K562 (cell line): ENCODE results near the gene AP3S1. TPM values are rescaled to one million over a fixed set of nuclear protein-coding genes. Genes with fewer than 3 reads are reported as not detected.

Source experiments
- BCLAF1 ChIP-seq, 2 experiments: fragments of 450-650 bp in 1 of 2; IDR thresholded peaks; 2 replicates each; pipeline ENCODE4 v1.6.1; 2011 to 2017; ENCODE audit warnings: low read depth in 2 of 2, antibody characterized with exemption in 1 of 2, borderline replicate concordance in 1 of 2, low read length in 1 of 2, mild to moderate bottlenecking in 1 of 2, mixed read lengths in 1 of 2; ENCODE audit not compliant: control insufficient read depth in 1 of 2
- DNMT1 ChIP-seq: fragments of 450-650 bp; IDR thresholded peaks from 2 replicates; pipeline ENCODE4 v1.6.1; 2016; ENCODE audit warnings: antibody characterized with exemption, mild to moderate bottlenecking
- DPF2 ChIP-seq: fragments of 450-650 bp; IDR thresholded peaks from 2 replicates; pipeline ENCODE4 v1.6.1; 2016
- HEY1 ChIP-seq: fragments of 250-450 bp; sonication (Bioruptor Pico); IDR thresholded peaks from 2 replicates; pipeline ENCODE4 v1.5.0; 2020; ENCODE audit warnings: mild to moderate bottlenecking, moderate library complexity, borderline replicate concordance
- IRF2 ChIP-seq: sonication (generic); formaldehyde crosslinking; IDR thresholded peaks from 2 replicates; pipeline ENCODE4 v1.8.1; 2022; ENCODE audit warnings: mild to moderate bottlenecking, missing genetic modification reagents
- NCOA4 ChIP-seq: fragments of 450-650 bp; IDR thresholded peaks from 2 replicates; pipeline ENCODE4 v1.6.1; 2018; ENCODE audit warnings: mild to moderate bottlenecking; ENCODE audit not compliant: partially characterized antibody
- PML ChIP-seq: IDR thresholded peaks from 2 replicates; pipeline ENCODE4 v1.6.1; 2012; ENCODE audit warnings: low read length, inconsistent platforms
- PRPF4 ChIP-seq: fragments of 200-400 bp; formaldehyde crosslinking; IDR thresholded peaks from one replicate; pipeline ENCODE4 v1.6.1; 2017; ENCODE audit warnings: low read length, low read depth, mild to moderate bottlenecking; ENCODE audit not compliant: insufficient read depth, poor library complexity, severe bottlenecking
- U2AF2 ChIP-seq: fragments of 200-400 bp; formaldehyde crosslinking; optimal IDR thresholded peaks from 2 replicates; pipeline ENCODE3; 2017; ENCODE audit warnings: low read depth, mild to moderate bottlenecking, low read length
- ZNF146 ChIP-seq: IDR thresholded peaks from one replicate; pipeline ENCODE4 v1.6.1; 2018; ENCODE audit warnings: missing compliant biosample characterization; ENCODE audit not compliant: unreplicated experiment
- ZNF518B ChIP-seq: fragments of 250-450 bp; sonication (Bioruptor Pico); IDR thresholded peaks from 2 replicates; pipeline ENCODE4 v1.5.0; 2021; ENCODE audit warnings: mild to moderate bottlenecking, moderate library complexity
- ZNF830 ChIP-seq: fragments of 250-450 bp; sonication (Bioruptor Pico); IDR thresholded peaks from 2 replicates; pipeline ENCODE4 v1.5.0; 2021; ENCODE audit warnings: mild to moderate bottlenecking
- polyA plus RNA-seq, 8 experiments: library from polyadenylated mRNA; depleted of rRNA in 4 of 8; stranded (reverse) in 5 of 8; unstranded in 3 of 8; fragments of >200 nt; fragmentation: Nextera tagmentation in 2 of 8; fragmentation: Illumina TruSeq in 1 of 8; extraction: Ambion mirVana in 2 of 8; extraction: Trizol in 1 of 8; gene quantifications; 2 replicates each; pipeline versions ENCODE4 v1.2.1 to v1.2.3, GENCODE V29; 2011 to 2014; ENCODE audit warnings: inconsistent platforms in 1 of 8, missing spikeins in 1 of 8
- total RNA-seq, 7 experiments: library from RNA; depleted of rRNA in 6 of 7; stranded (reverse); fragments of >200 nt in 6 of 7; fragmentation: Illumina TruSeq in 2 of 7; extraction: Trizol in 2 of 7; gene quantifications; 2 replicates each; pipeline versions ENCODE4 v1.2.1 to v1.2.3, GENCODE V29; 2011 to 2021; ENCODE audit warnings: low replicate concordance in 1 of 7
- TF ChIP-seq, protein P1 (sequence below): fragments of 450-650 bp; IDR thresholded peaks from 2 replicates; pipeline ENCODE4 v1.6.1; 2016; ENCODE audit warnings: low read depth, mild to moderate bottlenecking, moderate library complexity
- TF ChIP-seq, protein P2 (sequence below): IDR thresholded peaks from 3 replicates; pipeline ENCODE4 v1.6.1; 2011; ENCODE audit warnings: borderline replicate concordance, mild to moderate bottlenecking, moderate library complexity; ENCODE audit not compliant: insufficient read length; ENCODE audit errors: extremely low read depth
- TF ChIP-seq, protein P3 (sequence below): IDR thresholded peaks from 2 replicates; pipeline ENCODE4 v1.6.1; 2016; ENCODE audit warnings: missing genetic modification characterization, missing compliant biosample characterization

Gene AP3S1
- total and polyA plus RNA-seq, 9 of the 15 experiments (the other 6 are each of a cell fraction or from before 2014, with no cell fraction given) = 46.1 to 106 (median 67.3) TPM

- TF ChIP-seq NCOA4 (no peak), PML (peak; percentile 88), IRF2 (no peak), DNMT1 (no peak), PRPF4 (no peak), U2AF2 (no peak), ZNF146 (no peak), HEY1 (no peak), ZNF830 (CRISPR knock-in tag) (no peak), DPF2 (peak; percentile 38; the same call in 1 of the 2 replicates), BCLAF1 (IDR thresholded peaks at IDR 0.05; ENCODE audit: borderline replicate concordance in 1 of 2, control insufficient read depth in 1 of 2, low read depth in 2 of 2, low read length in 1 of 2) (peak in 1 of 2 experiments; percentile 71; a peak in 1 of 4 replicates), ZNF518B (CRISPR knock-in tag) (no peak)
- TF ChIP-seq, protein P1, sequence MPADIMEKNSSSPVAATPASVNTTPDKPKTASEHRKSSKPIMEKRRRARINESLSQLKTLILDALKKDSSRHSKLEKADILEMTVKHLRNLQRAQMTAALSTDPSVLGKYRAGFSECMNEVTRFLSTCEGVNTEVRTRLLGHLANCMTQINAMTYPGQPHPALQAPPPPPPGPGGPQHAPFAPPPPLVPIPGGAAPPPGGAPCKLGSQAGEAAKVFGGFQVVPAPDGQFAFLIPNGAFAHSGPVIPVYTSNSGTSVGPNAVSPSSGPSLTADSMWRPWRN = peak; percentile 67; the same call in 1 of the 2 replicates
- TF ChIP-seq, protein P2, sequence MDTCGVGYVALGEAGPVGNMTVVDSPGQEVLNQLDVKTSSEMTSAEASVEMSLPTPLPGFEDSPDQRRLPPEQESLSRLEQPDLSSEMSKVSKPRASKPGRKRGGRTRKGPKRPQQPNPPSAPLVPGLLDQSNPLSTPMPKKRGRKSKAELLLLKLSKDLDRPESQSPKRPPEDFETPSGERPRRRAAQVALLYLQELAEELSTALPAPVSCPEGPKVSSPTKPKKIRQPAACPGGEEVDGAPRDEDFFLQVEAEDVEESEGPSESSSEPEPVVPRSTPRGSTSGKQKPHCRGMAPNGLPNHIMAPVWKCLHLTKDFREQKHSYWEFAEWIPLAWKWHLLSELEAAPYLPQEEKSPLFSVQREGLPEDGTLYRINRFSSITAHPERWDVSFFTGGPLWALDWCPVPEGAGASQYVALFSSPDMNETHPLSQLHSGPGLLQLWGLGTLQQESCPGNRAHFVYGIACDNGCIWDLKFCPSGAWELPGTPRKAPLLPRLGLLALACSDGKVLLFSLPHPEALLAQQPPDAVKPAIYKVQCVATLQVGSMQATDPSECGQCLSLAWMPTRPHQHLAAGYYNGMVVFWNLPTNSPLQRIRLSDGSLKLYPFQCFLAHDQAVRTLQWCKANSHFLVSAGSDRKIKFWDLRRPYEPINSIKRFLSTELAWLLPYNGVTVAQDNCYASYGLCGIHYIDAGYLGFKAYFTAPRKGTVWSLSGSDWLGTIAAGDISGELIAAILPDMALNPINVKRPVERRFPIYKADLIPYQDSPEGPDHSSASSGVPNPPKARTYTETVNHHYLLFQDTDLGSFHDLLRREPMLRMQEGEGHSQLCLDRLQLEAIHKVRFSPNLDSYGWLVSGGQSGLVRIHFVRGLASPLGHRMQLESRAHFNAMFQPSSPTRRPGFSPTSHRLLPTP = no peak
- TF ChIP-seq, protein P3, sequence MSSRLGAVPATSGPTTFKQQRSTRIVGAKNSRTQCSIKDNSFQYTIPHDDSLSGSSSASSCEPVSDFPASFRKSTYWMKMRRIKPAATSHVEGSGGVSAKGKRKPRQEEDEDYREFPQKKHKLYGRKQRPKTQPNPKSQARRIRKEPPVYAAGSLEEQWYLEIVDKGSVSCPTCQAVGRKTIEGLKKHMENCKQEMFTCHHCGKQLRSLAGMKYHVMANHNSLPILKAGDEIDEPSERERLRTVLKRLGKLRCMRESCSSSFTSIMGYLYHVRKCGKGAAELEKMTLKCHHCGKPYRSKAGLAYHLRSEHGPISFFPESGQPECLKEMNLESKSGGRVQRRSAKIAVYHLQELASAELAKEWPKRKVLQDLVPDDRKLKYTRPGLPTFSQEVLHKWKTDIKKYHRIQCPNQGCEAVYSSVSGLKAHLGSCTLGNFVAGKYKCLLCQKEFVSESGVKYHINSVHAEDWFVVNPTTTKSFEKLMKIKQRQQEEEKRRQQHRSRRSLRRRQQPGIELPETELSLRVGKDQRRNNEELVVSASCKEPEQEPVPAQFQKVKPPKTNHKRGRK (tag) = no peak
Measured at GRCh38 chr5:115841382-115842088, at the start of gene AP3S1, which contains the start of gene ATG12 (continued).
